Lower leg skin (tissue), 3 donors: ENCODE results near the gene PGA5.
"Not testable (repeated sequence)": the region's sequence is repeated elsewhere in the genome, so short reads cannot be mapped to it uniquely, and the experiment has no call there.

Source experiments
- POLR2A ChIP-seq, 2 donors: fragments of 450-650 bp; IDR thresholded peaks; one replicate each; pipeline ENCODE4 v1.6.1; 2016 to 2017; ENCODE audit warnings: antibody characterized with exemption in 2 of 2, mild to moderate bottlenecking in 1 of 2, moderate library complexity in 1 of 2
- TF ChIP-seq, protein P1 (sequence below), 3 donors: fragments of 450-650 bp; IDR thresholded peaks; one replicate each; pipeline ENCODE4 v1.5.1; 2016; ENCODE audit warnings: antibody characterized with exemption in 3 of 3, mild to moderate bottlenecking in 3 of 3, moderate library complexity in 2 of 3

DNA sequence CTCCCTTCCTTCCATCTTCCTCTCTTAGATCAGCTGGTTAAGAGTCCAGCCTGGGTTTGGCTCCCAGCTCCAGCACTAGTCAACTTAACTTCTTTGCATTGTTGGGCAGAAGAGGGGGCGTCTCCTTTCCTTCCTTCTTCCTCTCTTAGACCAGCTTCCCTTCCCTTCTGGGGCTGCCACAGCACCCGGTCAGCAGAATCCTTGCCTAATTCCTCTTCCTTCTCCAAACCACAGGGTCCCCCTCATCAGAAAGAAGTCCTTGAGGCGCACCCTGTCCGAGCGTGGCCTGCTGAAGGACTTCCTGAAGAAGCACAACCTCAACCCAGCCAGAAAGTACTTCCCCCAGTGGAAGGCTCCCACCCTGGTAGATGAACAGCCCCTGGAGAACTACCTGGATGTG lies 37.1 kb upstream of the PGA5 start:
- TF ChIP-seq, protein P1, sequence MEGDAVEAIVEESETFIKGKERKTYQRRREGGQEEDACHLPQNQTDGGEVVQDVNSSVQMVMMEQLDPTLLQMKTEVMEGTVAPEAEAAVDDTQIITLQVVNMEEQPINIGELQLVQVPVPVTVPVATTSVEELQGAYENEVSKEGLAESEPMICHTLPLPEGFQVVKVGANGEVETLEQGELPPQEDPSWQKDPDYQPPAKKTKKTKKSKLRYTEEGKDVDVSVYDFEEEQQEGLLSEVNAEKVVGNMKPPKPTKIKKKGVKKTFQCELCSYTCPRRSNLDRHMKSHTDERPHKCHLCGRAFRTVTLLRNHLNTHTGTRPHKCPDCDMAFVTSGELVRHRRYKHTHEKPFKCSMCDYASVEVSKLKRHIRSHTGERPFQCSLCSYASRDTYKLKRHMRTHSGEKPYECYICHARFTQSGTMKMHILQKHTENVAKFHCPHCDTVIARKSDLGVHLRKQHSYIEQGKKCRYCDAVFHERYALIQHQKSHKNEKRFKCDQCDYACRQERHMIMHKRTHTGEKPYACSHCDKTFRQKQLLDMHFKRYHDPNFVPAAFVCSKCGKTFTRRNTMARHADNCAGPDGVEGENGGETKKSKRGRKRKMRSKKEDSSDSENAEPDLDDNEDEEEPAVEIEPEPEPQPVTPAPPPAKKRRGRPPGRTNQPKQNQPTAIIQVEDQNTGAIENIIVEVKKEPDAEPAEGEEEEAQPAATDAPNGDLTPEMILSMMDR (IDR thresholded peaks at IDR 0.05): not testable (repeated sequence)
- not testable (repeated sequence) for TF ChIP-seq POLR2A (IDR thresholded peaks at IDR 0.05)
